NCI-H1105 (cell line): ENCODE measurements around the gene S1PR5.

ENCODE experiments used
- DNase-seq: peaks from one replicate; lab custom pipeline; 2025; lab: John Stamatoyannopoulos, UW

The S1PR5 gene

DNA sequence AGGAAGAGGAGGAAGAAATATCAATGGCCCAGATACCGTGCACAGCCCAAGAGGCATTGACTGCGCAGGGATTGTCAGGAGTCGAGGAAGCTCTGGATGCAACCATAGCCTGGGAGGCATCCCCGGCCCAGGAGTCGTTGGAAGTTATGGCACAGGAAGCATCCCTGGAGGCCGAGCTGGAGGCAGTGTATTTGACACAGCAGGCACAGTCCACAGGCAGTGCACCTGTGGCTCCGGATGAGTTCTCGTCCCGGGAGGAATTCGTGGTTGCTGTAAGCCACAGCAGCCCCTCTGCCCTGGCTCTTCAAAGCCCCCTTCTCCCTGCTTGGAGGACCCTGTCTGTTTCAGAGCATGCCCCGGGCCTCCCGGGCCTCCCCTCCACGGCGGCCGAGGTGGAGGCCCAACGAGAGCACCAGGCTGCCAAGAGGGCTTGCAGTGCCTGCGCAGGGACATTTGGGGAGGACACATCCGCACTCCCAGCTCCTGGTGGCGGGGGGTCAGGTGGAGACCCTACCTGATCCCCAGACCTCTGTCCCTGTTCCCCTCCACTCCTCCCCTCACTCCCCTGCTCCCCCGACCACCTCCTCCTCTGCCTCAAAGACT lies 50.0 kb downstream of the S1PR5 start:
- no peak for DNase-seq

DNA sequence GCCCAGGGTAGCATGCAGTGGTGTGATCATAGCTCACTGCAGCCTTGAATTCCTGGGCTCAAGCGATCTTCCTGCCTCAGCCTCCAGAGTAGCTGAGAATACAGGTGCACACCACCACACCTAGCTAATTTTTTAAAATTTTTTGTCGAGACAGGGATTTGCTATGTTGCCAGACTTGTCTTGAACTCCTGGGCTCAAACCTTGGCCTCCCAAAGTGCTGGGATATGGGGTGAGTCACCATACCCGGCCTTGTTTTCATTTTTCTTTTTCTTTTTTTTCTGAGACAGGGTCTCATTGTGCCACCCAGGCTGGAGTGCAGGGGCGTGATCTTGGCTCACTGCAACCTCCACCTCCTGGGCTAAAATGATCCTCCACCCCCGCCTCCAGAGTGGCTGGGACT lies 52.8 kb downstream of the S1PR5 start:
- DNase-seq = no peak
